Gastrocnemius medialis (tissue), 4 donors: ENCODE results near the gene ARHGEF4. TPM values are rescaled to one million over a fixed set of nuclear protein-coding genes. Genes with fewer than 3 reads are reported as not detected.

Experiments
- ATAC-seq, 2 donors: fragments of 150-250 bp; one replicate each; pipeline ENCODE4 v1.9.1; 2016
- DNase-seq, 2 donors: peaks; one replicate each; pipeline ENCODE4 v3.0.0-alpha.2; 2019
- H3K27ac ChIP-seq, 4 donors: fragments of 200-600 bp; sonication (generic); 1 replicate in 1 of 4; 2 replicates in 3 of 4; pipeline ENCODE4 v1.5.1; 2016 to 2018; ENCODE audit warnings: mild to moderate bottlenecking in 2 of 4, moderate library complexity in 1 of 4
- H3K27me3 ChIP-seq, 3 donors: fragments of 200-600 bp; sonication (generic) in 2 of 3; 1 replicate in 1 of 3; 2 replicates in 2 of 3; pipeline versions ENCODE4 v1.5.1 to v1.6.0; 2016 to 2019; ENCODE audit warnings: mild to moderate bottlenecking in 1 of 3, moderate library complexity in 1 of 3
- H3K36me3 ChIP-seq, 2 donors: fragments of 200-600 bp; sonication (generic) in 1 of 2; one replicate each; pipeline ENCODE4 v1.5.1; 2017 to 2018
- H3K4me1 ChIP-seq, 2 donors: fragments of 200-600 bp; sonication (generic) in 1 of 2; one replicate each; pipeline ENCODE4 v1.5.1; 2016 to 2017; ENCODE audit warnings: mild to moderate bottlenecking in 2 of 2
- H3K4me3 ChIP-seq, 4 donors: fragments of 200-600 bp; sonication (generic) in 3 of 4; 1 replicate in 1 of 4; 2 replicates in 3 of 4; pipeline ENCODE4 v1.5.1; 2016 to 2019; ENCODE audit warnings: mild to moderate bottlenecking in 2 of 4
- H3K9me3 ChIP-seq, 3 donors: fragments of 200-600 bp; sonication (generic) in 2 of 3; 1 replicate in 1 of 3; 2 replicates in 2 of 3; pipeline ENCODE4 v1.5.1; 2016 to 2019
- CTCF ChIP-seq, 5 experiments: fragments of 450-650 bp in 3 of 5; fragments of 200-600 bp in 2 of 5; sonication (generic) in 2 of 5; IDR thresholded peaks in 4 of 5; conservative IDR thresholded peaks in 1 of 5; 1 replicate in 4 of 5; 2 replicates in 1 of 5; pipeline ENCODE4 v1.5.1; 2016 to 2019; ENCODE audit warnings: antibody characterized with exemption in 5 of 5, mild to moderate bottlenecking in 3 of 5, moderate library complexity in 3 of 5
- POLR2A ChIP-seq, 2 donors: fragments of 450-650 bp; IDR thresholded peaks; one replicate each; pipeline ENCODE4 v1.6.1; 2017; ENCODE audit warnings: antibody characterized with exemption in 2 of 2, mild to moderate bottlenecking in 2 of 2, moderate library complexity in 2 of 2
- in situ Hi-C, 4 donors: fragments of 200-750 bp; cut with MboI; loops; one replicate each; pipeline versions ENCODE4 v1.15.0 to v1.8.0; 2017; ENCODE audit warnings: low sequenced_read_pairs in 4 of 4
- intact Hi-C: fragments of 100-400 bp; cut with DNase I; formaldehyde crosslinking; loops from one replicate; pipeline ENCODE4 v1.15.1; 2023; ENCODE audit warnings: low total_unique reads
- total RNA-seq, 4 donors: library from RNA; depleted of rRNA; stranded (reverse); fragments of >200 nt; gene quantifications; one replicate each; pipeline versions ENCODE4 v1.1.0 to v1.2.3, GENCODE V29; 2016

ARHGEF4 gene
- total RNA-seq, 4 donors from 2014 or later, result 1.0 to 14.8 (median 5.1) TPM

DNA sequence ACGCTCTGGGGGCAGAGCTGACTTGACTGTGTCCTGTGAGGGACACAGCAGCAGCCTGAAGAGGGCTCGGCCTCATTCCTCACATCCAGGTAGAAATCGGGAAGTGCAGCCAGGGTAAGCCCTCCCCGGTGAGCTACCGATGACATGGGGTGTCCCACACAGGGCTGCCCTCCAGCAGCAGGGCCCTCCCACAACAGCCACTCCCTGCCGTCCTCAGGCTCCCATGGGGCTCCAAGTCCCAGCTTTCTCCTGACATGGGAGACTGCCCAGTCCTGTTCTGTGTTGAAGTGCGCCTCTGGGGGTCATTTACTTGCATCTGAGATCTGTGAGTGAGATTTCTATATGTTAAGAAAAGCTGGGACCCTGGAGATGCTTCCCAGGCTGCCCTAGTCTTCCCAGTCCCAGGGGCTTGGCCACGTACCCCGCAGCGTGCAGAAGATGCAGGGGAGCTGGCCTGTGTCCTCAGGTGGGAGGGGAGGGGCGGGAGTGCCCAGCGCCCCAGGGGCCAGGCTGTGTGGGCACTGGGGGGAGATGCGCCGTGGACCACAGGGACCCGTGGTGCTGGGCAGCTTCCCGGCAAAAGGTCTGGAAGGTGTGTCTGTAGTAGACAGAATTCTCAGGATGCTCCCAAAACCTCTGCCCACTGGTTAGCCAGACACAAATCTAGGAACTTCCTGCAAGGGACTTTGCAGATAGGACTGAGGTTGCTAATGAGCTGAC is 168.7 kb downstream of the ARHGEF4 start:
- Histone ChIP-seq H3K27ac (no peak overlapping the region), H3K9me3 (no peaks in the 10 kb centered on the region), H3K4me3 (no peak overlapping the region), H3K4me1 (no peaks in the 10 kb centered on the region), H3K36me3 (no peaks in the 10 kb centered on the region), H3K27me3 (peaks cover 0 to 4% (median 0%) of the 10 kb centered on the region in 3 donors)
- intact Hi-C loops (no loop called here), in situ Hi-C loops (no loop called here)
- TF ChIP-seq POLR2A (IDR thresholded peaks at IDR 0.05) (no peak), CTCF (IDR thresholded peaks at IDR 0.05 in 4 of 5, conservative IDR thresholded peaks at IDR 0.05 in 1 of 5) (no peak)
- ATAC-seq, result no peak
- no peak for DNase-seq

GRCh38 chr2:131006561-131006960 is 169.8 kb downstream of the ARHGEF4 start:
- in situ Hi-C loops, result no loop called here
- no peak overlapping the region for H3K4me3 ChIP-seq
- no peaks in the 10 kb centered on the region for H3K36me3 ChIP-seq
- no peak for ATAC-seq
- intact Hi-C loops, result no loop called here
- no peaks in the 10 kb centered on the region for H3K9me3 ChIP-seq
- no peak for TF ChIP-seq CTCF (IDR thresholded peaks at IDR 0.05 in 4 of 5, conservative IDR thresholded peaks at IDR 0.05 in 1 of 5)
- no peak for TF ChIP-seq POLR2A (IDR thresholded peaks at IDR 0.05)
- H3K4me1 ChIP-seq, result no peaks in the 10 kb centered on the region
- DNase-seq, result no peak
- peaks cover 0 to 6% (median 4%) of the 10 kb centered on the region in 3 donors for H3K27me3 ChIP-seq
- H3K27ac ChIP-seq, result no peak overlapping the region

- DNase-seq, result no peak
- H3K9me3 ChIP-seq, result no peaks in the 10 kb centered on the region
- in situ Hi-C loops (no loop called here), intact Hi-C loops (no loop called here)
- H3K4me3 ChIP-seq, result no peak overlapping the region
- H3K27me3 ChIP-seq, result peaks cover 0 to 7% (median 4%) of the 10 kb centered on the region in 3 donors
- ATAC-seq, result no peak
- TF ChIP-seq POLR2A (IDR thresholded peaks at IDR 0.05), result no peak
- no peak for TF ChIP-seq CTCF (IDR thresholded peaks at IDR 0.05 in 4 of 5, conservative IDR thresholded peaks at IDR 0.05 in 1 of 5)
- H3K27ac ChIP-seq, result no peak overlapping the region
- H3K4me1 ChIP-seq, result no peaks in the 10 kb centered on the region
- no peaks in the 10 kb centered on the region for H3K36me3 ChIP-seq
These were observed 172.3 kb downstream of the ARHGEF4 start for GRCh38 chr2:131008967-131009366.

GRCh38 chr2:131009713-131010475 is 173.2 kb downstream of the ARHGEF4 start:
- Histone ChIP-seq H3K4me3 (no peak overlapping the region), H3K9me3 (no peaks in the 10 kb centered on the region), H3K27ac (no peak overlapping the region), H3K4me1 (no peaks in the 10 kb centered on the region), H3K36me3 (no peaks in the 10 kb centered on the region), H3K27me3 (peaks cover 0 to 7% (median 4%) of the 10 kb centered on the region in 3 donors)
- TF ChIP-seq CTCF (IDR thresholded peaks at IDR 0.05 in 4 of 5, conservative IDR thresholded peaks at IDR 0.05 in 1 of 5), result no peak
- no peak for TF ChIP-seq POLR2A (IDR thresholded peaks at IDR 0.05)
- DNase-seq, result no peak
- intact Hi-C loops, result no loop called here
- no peak for ATAC-seq
- in situ Hi-C loops, result no loop called here
